Parathyroid adenoma (tissue), 2 donors: Measurements from ENCODE around the gene TUBA8.

ENCODE experiments used
- H2AFZ ChIP-seq: fragments of 300-600 bp; sonication (generic); one replicate; pipeline ENCODE4 v1.7.0; 2017; ENCODE audit warnings: antibody characterized with exemption, mild to moderate bottlenecking
- H3K27ac ChIP-seq: fragments of 300-600 bp; sonication (generic); one replicate; pipeline ENCODE4 v1.7.0; 2017
- H3K27me3 ChIP-seq: fragments of 300-600 bp; sonication (generic); one replicate; pipeline ENCODE4 v1.7.0; 2017; ENCODE audit warnings: low read length; ENCODE audit not compliant: control insufficient read depth, insufficient read depth
- H3K36me3 ChIP-seq: fragments of 300-600 bp; sonication (generic); one replicate; pipeline ENCODE4 v1.7.0; 2017; ENCODE audit warnings: low read length; ENCODE audit not compliant: control insufficient read depth, insufficient read depth
- H3K4me1 ChIP-seq: fragments of 300-600 bp; sonication (generic); one replicate; pipeline ENCODE4 v1.7.0; 2017; ENCODE audit warnings: control low read depth
- H3K4me2 ChIP-seq: fragments of 300-600 bp; sonication (generic); one replicate; pipeline ENCODE4 v1.7.0; 2017; ENCODE audit warnings: low read length
- H3K4me3 ChIP-seq: fragments of 300-600 bp; sonication (generic); one replicate; pipeline ENCODE4 v1.7.0; 2017; ENCODE audit warnings: low read depth, low read length
- H3K79me2 ChIP-seq: fragments of 300-600 bp; sonication (generic); one replicate; pipeline ENCODE4 v1.7.0; 2017; ENCODE audit warnings: control low read depth
- H3K9ac ChIP-seq: fragments of 300-600 bp; sonication (generic); one replicate; pipeline ENCODE4 v1.7.0; 2017; ENCODE audit warnings: mild to moderate bottlenecking
- H3K9me3 ChIP-seq: fragments of 300-600 bp; sonication (generic); one replicate; pipeline ENCODE4 v1.7.0; 2017; ENCODE audit warnings: low read length; ENCODE audit not compliant: control insufficient read depth
- TF ChIP-seq, protein P1 (sequence below): fragments of 300-600 bp; sonication (generic); IDR thresholded peaks from one replicate; pipeline ENCODE4 v1.7.0; 2017; ENCODE audit warnings: antibody characterized with exemption, mild to moderate bottlenecking
- donor health status: primary hyperparathyroidism.

The TUBA8 gene

DNA sequence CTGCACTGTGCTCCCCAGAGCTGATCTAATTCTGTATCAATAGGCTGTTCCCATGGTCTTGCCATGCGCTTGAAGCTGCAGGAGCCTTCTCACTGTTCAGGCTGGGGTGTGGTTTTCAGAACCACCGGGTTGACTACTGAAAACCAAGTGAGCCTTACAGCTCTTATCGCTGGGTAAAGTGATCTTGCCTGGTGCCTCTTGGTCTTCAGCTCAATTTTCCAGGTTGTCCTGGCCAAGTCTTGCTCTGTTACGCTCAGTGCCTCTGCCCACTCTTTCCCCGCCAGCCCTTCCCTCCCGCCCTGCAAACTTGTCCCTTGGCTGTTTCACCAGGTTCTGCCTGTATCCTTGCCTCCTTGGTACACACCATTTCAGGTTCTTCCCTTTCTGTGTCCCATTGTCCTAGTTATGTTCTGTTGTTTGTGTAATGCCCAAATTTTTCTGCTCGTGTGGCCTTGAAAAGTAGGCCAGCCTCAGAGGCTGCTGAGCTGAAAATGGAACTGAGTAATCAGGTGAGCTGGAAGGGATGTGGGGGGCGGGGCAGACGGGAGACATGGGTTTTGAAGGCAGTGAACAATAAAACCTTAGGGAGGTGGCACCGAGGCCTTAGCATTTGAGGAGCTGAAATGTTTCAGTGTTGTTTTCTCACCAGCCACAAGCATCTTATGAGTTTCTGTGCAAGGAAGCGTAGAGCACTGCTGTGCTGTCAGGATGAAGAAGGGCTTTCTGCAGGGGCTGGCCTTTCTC is 21.6 kb upstream of the TUBA8 start:
- H3K27me3 ChIP-seq = no peaks in the 10 kb centered on the region
- TF ChIP-seq, protein P1, sequence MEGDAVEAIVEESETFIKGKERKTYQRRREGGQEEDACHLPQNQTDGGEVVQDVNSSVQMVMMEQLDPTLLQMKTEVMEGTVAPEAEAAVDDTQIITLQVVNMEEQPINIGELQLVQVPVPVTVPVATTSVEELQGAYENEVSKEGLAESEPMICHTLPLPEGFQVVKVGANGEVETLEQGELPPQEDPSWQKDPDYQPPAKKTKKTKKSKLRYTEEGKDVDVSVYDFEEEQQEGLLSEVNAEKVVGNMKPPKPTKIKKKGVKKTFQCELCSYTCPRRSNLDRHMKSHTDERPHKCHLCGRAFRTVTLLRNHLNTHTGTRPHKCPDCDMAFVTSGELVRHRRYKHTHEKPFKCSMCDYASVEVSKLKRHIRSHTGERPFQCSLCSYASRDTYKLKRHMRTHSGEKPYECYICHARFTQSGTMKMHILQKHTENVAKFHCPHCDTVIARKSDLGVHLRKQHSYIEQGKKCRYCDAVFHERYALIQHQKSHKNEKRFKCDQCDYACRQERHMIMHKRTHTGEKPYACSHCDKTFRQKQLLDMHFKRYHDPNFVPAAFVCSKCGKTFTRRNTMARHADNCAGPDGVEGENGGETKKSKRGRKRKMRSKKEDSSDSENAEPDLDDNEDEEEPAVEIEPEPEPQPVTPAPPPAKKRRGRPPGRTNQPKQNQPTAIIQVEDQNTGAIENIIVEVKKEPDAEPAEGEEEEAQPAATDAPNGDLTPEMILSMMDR = no peak
- H3K4me1 ChIP-seq = no peaks in the 10 kb centered on the region
- H3K9me3 ChIP-seq = no peaks in the 10 kb centered on the region
- no peak overlapping the region for H3K4me3 ChIP-seq
- H3K36me3 ChIP-seq = no peaks in the 10 kb centered on the region
- no peak overlapping the region for H3K27ac ChIP-seq
- H3K4me2 ChIP-seq = no peak overlapping the region
- H3K79me2 ChIP-seq = no peaks in the 10 kb centered on the region
- H2AFZ ChIP-seq = no peak overlapping the region
- no peak overlapping the region for H3K9ac ChIP-seq

GRCh38 chr22:18090286-18090685 is 20.3 kb upstream of the TUBA8 start:
- no peak overlapping the region for H3K4me2 ChIP-seq
- H3K79me2 ChIP-seq = no peaks in the 10 kb centered on the region
- no peaks in the 10 kb centered on the region for H3K27me3 ChIP-seq
- H3K4me1 ChIP-seq = no peaks in the 10 kb centered on the region
- no peak overlapping the region for H3K27ac ChIP-seq
- no peak overlapping the region for H3K9ac ChIP-seq
- TF ChIP-seq, protein P1 = no peak
- no peak overlapping the region for H3K4me3 ChIP-seq
- H3K36me3 ChIP-seq = no peaks in the 10 kb centered on the region
- H2AFZ ChIP-seq = no peak overlapping the region
- H3K9me3 ChIP-seq = no peaks in the 10 kb centered on the region

DNA sequence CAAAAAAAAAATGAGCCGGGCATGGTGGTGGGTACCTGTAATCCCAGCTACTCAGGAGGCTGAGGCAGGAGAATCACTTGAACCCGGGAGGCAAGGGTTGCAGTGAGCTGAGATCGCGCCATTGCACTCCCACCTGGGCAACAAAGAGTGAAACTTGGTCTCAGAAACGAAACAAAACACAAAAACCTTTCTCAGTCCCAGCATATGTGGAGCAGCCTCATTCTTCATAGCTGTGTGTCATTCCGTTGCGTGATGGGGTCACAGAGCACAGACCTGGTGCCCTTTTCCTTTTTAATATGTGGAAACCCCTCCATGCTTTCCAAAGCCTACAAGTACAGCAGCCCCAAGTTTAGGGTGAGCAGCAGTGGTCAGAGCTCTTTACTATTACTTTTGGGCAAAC is 19.1 kb upstream of the TUBA8 start:
- Histone ChIP-seq H3K79me2 (no peaks in the 10 kb centered on the region), H3K4me1 (no peaks in the 10 kb centered on the region), H3K36me3 (no peaks in the 10 kb centered on the region), H3K27ac (peak overlapping the region; percentile 29), H3K4me2 (no peak overlapping the region), H2AFZ (no peak overlapping the region), H3K9me3 (no peaks in the 10 kb centered on the region), H3K4me3 (no peak overlapping the region), H3K9ac (no peak overlapping the region), H3K27me3 (no peaks in the 10 kb centered on the region)
- TF ChIP-seq, protein P1 = no peak

GRCh38 chr22:18091916-18092526 is 18.6 kb upstream of the TUBA8 start:
- Histone ChIP-seq H3K4me2 (no peak overlapping the region), H2AFZ (no peak overlapping the region), H3K79me2 (no peaks in the 10 kb centered on the region), H3K27me3 (no peaks in the 10 kb centered on the region), H3K9me3 (no peaks in the 10 kb centered on the region), H3K4me1 (no peaks in the 10 kb centered on the region), H3K4me3 (no peak overlapping the region), H3K9ac (no peak overlapping the region), H3K36me3 (no peaks in the 10 kb centered on the region), H3K27ac (peak overlapping the region; percentile 29)
- TF ChIP-seq, protein P1 = no peak

GRCh38 chr22:18093661-18094060 is 16.9 kb upstream of the TUBA8 start:
- Histone ChIP-seq H3K4me2 (no peak overlapping the region), H3K36me3 (no peaks in the 10 kb centered on the region), H3K27me3 (no peaks in the 10 kb centered on the region), H3K9me3 (no peaks in the 10 kb centered on the region), H3K9ac (no peak overlapping the region), H3K27ac (no peak overlapping the region), H3K79me2 (no peaks in the 10 kb centered on the region), H3K4me3 (no peak overlapping the region), H3K4me1 (no peaks in the 10 kb centered on the region), H2AFZ (no peak overlapping the region)
- TF ChIP-seq, protein P1 = no peak
